WI38 (cell line): ENCODE results near the gene ETV7.
"Not testable (repeated sequence)": the region's sequence is repeated elsewhere in the genome, so short reads cannot be mapped to it uniquely, and the experiment has no call there.

ENCODE experiments used
- H3K4me3 ChIP-seq: 2 replicates; pipeline ENCODE4 v1.5.1; 2011; ENCODE audit warnings: low read depth, mild to moderate bottlenecking, control low read depth, low read length
- CTCF ChIP-seq: IDR thresholded peaks from 2 replicates; pipeline ENCODE4 v1.5.1; 2012; ENCODE audit warnings: low read depth, mild to moderate bottlenecking, control low read depth, low read length

The ETV7 gene

DNA sequence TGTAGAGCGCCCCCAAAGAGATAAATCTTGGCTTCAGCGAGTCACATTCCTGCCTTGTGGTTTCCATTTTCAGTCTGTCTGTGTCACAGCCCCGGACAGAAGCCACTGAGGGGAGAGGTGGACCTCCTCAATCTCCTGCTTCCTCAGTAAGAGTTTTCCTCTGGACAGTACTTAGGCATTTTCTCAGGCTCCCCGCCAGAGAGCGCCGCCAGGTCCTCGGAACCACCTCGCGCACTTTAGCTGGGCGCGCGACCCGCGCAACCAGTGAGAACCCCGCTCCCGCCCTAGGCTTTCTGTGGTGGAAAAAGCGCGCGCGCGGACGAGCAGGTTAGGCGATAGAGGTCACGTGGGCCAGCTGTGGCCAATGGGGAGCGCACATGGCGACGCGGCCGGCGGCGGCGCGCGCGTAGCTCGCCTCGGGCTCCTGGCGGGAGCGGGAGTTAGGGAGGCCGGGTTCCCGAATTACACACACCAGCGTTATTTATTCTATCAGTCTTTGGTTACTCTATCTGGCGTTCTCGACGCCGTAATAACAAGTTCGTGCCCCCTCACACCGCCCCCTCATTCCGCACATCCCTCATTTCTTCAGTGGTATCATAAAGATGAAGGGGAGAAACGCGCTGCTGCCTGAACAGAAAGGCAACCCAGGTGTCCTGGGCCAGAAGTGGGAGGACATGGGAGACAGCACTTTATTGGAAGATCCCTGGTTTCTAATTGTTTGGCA, 35.8 kb upstream of the ETV7 start:
- TF ChIP-seq CTCF = peak; percentile 56

GRCh38 chr6:36422714-36423100, 35.2 kb upstream of the ETV7 start:
- peak overlapping the region; percentile 56 for H3K4me3 ChIP-seq
- no peak for TF ChIP-seq CTCF

More for the DNA sequence above, 35.8 kb upstream of the ETV7 start:
- H3K4me3 ChIP-seq = peak overlapping the region; percentile 56

DNA sequence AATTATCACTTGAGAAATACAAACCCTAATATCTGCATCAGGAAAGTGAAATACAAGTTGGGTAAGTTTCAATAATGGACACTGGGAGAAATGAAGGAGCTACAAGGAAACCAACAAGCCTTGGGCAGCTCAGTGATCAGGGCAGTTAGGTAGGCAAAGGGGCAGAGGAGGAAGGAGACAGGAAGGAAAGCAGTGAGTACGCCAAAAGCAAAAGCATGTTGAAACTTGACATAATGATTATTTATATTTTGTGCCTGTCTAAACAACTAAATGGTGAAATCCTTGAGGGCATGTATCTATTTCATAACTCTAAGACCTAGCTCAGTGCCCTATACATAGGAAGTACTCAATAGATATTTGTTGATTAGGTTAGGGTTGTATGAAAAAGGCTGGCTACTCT, 31.8 kb upstream of the ETV7 start:
- no peak overlapping the region for H3K4me3 ChIP-seq
- TF ChIP-seq CTCF = no peak

DNA sequence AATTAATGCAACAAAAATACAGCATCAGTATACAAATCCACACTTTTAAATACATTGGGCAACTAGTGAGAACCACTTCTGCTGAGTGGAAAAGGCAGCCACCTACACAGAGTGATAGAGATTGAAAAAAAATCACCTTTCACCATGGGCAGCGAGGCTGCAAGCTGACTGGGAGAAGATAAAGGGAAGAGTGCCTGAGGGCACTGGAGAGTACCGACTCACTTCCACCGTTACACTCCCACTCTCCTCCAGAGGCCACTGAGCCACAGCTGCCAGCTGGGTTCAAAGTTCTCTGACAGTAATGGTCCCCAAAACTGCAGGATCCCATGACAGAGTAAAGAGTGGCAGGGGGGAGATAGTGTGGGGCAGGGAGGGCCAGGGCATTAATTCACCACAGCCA, 31.1 kb upstream of the ETV7 start:
- TF ChIP-seq CTCF = no peak

DNA sequence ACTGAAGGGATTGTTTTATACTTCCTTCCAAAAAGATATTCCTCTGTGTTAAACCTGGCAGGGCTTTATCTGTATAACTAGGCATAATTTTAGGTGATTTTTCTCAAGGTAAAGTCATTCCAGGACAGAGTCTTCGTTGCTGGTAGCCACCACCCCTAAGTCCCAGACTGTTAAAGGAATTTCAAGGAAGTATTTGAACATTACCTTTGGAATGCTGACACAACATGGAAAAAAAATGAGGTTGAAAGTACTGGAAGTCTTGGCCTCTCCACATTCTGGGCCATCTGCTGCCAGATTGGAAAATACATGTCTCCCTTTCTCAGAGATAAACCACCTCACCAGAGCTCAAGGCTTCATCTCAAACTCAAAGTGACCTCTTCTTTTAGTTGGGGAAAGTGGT, 27.0 kb upstream of the ETV7 start:
- no peak for TF ChIP-seq CTCF
- H3K4me3 ChIP-seq = no peak overlapping the region

More for the DNA sequence above, 31.1 kb upstream of the ETV7 start:
- no peak overlapping the region for H3K4me3 ChIP-seq

GRCh38 chr6:36413489-36414480, 26.3 kb upstream of the ETV7 start:
- no peak overlapping the region for H3K4me3 ChIP-seq
- no peak for TF ChIP-seq CTCF

DNA sequence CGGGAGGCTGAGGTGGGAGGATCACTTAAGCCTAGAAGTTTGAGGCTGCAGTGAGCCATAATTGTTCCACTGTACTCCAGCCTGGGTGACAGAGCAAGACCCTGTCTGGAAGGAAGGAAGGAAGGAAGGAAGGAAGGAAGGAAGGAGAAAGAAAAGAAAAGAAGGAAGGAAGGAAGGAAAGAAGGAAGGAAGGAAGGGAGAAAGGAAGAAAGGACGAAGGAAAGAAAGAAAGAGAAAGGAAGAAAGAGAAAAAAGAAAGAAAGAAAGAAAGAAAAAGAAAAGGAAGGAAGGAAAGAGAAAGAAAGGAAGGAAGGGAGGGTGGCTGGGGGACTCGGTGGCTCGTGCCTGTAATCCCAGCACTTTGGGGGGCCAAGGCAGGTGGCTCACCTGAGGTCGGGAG, 22.2 kb upstream of the ETV7 start:
- not testable (repeated sequence) for H3K4me3 ChIP-seq
